LNCaP clone FGC (cell line): ENCODE results near the gene GPC6.

Source experiments
- DNase-seq: peaks from one replicate; pipeline ENCODE4 v3.0.0-alpha.2; 2011; ENCODE audit warnings: low read depth
- H3K4me3 ChIP-seq: 2 replicates; pipeline ENCODE4 v1.5.1; 2011; ENCODE audit warnings: mild to moderate bottlenecking, low read depth, low read length, control low read depth
- TF ChIP-seq, protein P1 (sequence below): IDR thresholded peaks from 2 replicates; pipeline ENCODE4 v1.5.1; 2012; ENCODE audit warnings: mild to moderate bottlenecking; ENCODE audit not compliant: control insufficient read depth, insufficient read depth; ENCODE audit errors: extremely low read depth

The GPC6 gene

DNA sequence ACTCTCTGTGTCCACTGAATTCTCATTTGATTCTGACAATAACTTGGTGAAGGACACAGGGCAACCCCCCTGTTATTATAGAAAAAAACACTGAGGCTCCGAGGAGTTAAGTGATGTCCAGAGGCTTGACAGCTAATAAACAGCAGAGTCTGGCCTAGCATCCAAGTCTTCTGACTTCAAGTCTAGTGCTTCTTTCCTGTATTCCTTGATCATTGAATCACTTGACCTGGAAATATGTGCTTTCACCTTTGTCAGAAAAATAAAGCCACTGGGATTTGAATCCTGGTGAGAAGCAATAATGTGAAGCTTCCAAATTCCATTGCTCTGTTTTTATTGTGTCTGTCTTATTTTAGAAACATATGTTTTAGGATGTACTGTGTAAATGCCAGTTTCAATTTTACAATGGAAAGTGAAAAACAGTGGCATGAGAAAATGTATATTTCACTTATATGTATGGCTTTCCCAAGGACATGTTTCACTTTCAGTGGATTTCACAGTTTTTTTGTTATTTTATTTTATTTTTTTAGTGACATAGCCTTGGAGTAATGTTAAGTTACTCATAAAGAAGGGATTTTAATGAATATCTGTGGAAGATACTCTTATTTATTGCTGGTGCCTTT, 190.2 kb downstream of the GPC6 start:
- TF ChIP-seq, protein P1, sequence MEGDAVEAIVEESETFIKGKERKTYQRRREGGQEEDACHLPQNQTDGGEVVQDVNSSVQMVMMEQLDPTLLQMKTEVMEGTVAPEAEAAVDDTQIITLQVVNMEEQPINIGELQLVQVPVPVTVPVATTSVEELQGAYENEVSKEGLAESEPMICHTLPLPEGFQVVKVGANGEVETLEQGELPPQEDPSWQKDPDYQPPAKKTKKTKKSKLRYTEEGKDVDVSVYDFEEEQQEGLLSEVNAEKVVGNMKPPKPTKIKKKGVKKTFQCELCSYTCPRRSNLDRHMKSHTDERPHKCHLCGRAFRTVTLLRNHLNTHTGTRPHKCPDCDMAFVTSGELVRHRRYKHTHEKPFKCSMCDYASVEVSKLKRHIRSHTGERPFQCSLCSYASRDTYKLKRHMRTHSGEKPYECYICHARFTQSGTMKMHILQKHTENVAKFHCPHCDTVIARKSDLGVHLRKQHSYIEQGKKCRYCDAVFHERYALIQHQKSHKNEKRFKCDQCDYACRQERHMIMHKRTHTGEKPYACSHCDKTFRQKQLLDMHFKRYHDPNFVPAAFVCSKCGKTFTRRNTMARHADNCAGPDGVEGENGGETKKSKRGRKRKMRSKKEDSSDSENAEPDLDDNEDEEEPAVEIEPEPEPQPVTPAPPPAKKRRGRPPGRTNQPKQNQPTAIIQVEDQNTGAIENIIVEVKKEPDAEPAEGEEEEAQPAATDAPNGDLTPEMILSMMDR = no peak
- H3K4me3 ChIP-seq = no peak overlapping the region
- no peak for DNase-seq

DNA sequence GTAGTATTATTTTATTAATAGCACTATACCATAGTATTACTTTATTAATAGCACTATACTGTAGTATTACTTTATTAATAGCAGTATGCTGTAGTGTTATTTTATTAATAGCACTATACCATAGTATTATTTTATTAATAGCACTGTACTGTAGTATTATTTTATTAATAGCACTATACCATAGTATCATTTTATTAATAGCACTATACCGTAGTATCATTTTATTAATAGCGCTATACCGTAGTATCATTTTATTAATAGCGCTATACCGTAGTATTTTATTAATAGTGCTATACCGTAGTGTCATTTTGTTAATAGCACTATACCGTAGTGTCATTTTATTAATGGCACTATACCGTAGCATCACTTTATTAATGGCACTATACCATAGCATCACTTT, 191.8 kb downstream of the GPC6 start:
- no peak overlapping the region for H3K4me3 ChIP-seq
- TF ChIP-seq, protein P1 = no peak
- no peak for DNase-seq

DNA sequence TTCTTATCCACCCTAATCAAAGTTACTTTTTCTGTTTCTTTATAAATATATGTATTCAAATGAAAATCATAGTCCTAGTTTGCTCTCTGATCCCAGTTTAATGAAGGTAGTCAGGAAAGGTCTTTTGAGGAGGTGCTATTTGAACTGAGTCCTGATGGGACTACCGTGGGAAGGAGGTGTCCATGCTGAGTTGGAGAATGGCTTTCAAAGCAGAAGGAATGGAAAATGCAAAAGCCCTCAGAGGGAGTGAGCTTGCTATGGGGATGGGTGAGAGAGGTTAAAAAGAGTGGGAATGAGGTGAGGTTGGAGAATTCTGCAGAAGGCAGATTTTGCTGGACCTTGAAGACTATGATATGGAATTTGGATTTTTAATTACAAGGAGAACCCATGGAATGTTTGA, 193.6 kb downstream of the GPC6 start:
- no peak for DNase-seq
- TF ChIP-seq, protein P1 = no peak
- H3K4me3 ChIP-seq = no peak overlapping the region

- TF ChIP-seq, protein P1 = no peak
- no peak for DNase-seq
- H3K4me3 ChIP-seq = no peak overlapping the region
Observed at GRCh38 chr13:93420887-93421286, 194.3 kb downstream of the GPC6 start.

DNA sequence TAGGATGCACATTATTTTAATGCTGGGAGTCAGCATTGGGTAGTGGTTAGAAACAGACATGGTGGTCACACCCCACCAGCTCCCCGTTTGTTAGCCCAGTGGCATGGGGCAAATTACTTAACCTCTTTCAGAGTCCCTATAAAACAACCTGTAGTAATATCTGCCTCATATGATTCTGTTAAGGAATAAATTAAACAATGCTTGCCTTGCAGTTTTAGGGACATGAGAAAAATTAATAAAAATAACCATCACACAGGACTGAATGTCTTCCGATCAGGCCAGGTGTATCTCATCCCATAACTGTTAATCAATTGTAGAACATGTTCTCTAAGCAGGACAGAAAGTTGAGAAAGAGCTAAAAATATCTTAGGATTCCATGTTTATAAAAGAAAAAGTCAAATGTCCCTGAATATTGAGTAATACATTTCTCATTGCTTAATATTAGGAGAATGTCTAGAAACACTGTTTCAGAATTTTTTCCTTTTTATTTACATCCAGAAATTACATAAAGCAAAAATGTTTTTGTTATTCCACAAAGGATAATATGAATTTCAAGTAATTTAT, 196.5 kb downstream of the GPC6 start:
- DNase-seq = no peak
- H3K4me3 ChIP-seq = no peak overlapping the region
- TF ChIP-seq, protein P1 = no peak

DNA sequence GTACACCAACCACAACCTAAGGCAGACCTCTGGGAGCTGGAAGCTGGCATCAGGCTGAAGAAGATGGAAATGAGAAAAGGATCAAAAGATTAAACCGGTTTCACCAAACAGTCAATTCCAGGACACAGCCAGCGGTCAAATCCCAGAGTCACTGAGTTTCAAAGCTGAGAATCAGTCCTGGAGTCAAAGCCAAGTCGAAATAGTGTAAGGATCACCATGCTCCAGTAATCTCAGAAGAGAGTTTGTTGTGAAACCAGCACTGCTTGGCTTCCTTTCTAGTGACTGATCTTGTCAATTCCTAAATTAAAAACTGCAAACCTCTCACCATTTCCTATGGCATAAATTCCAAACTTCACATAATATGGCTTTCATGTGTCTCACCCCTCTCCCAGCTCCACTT, 198.8 kb downstream of the GPC6 start:
- DNase-seq = no peak
- TF ChIP-seq, protein P1 = no peak
- no peak overlapping the region for H3K4me3 ChIP-seq

GRCh38 chr13:93430381-93430780, 203.8 kb downstream of the GPC6 start:
- TF ChIP-seq, protein P1 = no peak
- no peak overlapping the region for H3K4me3 ChIP-seq
- no peak for DNase-seq
